Right cardiac atrium (tissue), 5 donors: ENCODE results near the gene RFTN1. TPM values are rescaled to one million over a fixed set of nuclear protein-coding genes. Genes with fewer than 3 reads are reported as not detected.

ENCODE experiments used
- ATAC-seq, 2 donors: fragments of 200-7000 bp; cut with Tn5 transposase; one replicate each; pipeline versions ENCODE4 v1.8.0 to v1.9.1; 2020; ENCODE audit warnings: moderate library complexity in 2 of 2, mild to moderate bottlenecking in 1 of 2
- DNase-seq, 3 donors: peaks; one replicate each; pipeline ENCODE4 v3.0.0-alpha.2; 2020
- H3K27ac ChIP-seq: one replicate; pipeline ENCODE4 v1.5.1; 2013; ENCODE audit warnings: mild to moderate bottlenecking, low read length, control low read depth, moderate library complexity
- H3K27me3 ChIP-seq: one replicate; pipeline ENCODE4 v1.6.1; 2013; ENCODE audit not compliant: control insufficient read depth, insufficient read depth
- H3K4me1 ChIP-seq: one replicate; pipeline ENCODE4 v1.6.1; 2013; ENCODE audit warnings: low read length; ENCODE audit not compliant: control insufficient read depth, insufficient read depth
- H3K4me3 ChIP-seq: one replicate; pipeline ENCODE4 v1.5.1; 2013; ENCODE audit warnings: low read length, control low read depth
- H3K9me3 ChIP-seq: one replicate; pipeline ENCODE4 v1.6.1; 2013; ENCODE audit warnings: low read length; ENCODE audit not compliant: control insufficient read depth
- WGBS: extraction: QIAGEN DNeasy Blood & Tissue Kit; methylation state at CpG from one replicate; pipeline ENCODE4 v1.1.7; 2013; 5-methylcytosine and 5-hydroxymethylcytosine counted together
- intact Hi-C, 4 donors: fragments of 100-400 bp; cut with DNase I; formaldehyde crosslinking; loops; one replicate each; pipeline versions ENCODE4 v1.11.0 to v1.14.0; 2022 to 2023
- polyA plus RNA-seq: library from polyadenylated mRNA; stranded (reverse); fragments of 200-250 nt; gene quantifications from one replicate; pipeline ENCODE4 v1.2.3, GENCODE V29; 2013
- total RNA-seq, 4 donors: library from RNA; stranded (reverse); fragmentation: NEBNext Ultra II Directional; extraction: Animal tissue kit (Norgen Biotek cat#: 25700); gene quantifications; one replicate each; pipeline ENCODE4 v1.2.1, GENCODE V29; 2021
- donor health status: healthy with polysubstance abuse.
- donor health status: DM: no; HTN: yes; CAD: no.
- donor health status: DM: no; HTN: no; CAD: no.
- donor health status: DM: no; HTN: yes; CAD: no; lungs with severe emphysema.
- donor health status: DM: yes; HTN: yes; CAD: no.

RFTN1 gene
- total and polyA plus RNA-seq, 5 donors, result 17.9 to 23.6 (median 21.2) TPM

DNA sequence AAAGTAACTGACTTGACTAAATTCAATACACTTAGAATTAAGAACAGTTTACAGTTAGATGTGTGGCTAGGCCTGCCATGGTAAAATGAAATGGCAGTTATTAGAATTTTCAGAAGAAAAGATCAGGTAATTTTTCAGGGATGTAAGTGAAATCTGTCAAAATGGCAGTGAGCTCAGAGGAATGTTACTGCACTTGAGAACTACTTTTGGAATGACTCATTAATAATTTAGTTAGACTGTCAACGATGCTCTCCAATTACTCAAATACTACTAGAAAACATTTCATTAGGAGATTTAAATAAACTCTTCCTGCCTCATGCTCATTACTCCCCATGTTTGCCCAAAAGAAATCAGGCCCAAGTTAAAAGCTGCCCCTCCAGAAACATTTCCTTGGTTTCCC, 84.4 kb downstream of the RFTN1 start:
- ATAC-seq (no peak), DNase-seq (no peak)
- Histone ChIP-seq H3K4me3 (no peak overlapping the region), H3K9me3 (no peaks in the 10 kb centered on the region), H3K4me1 (peaks cover 13% of the 10 kb centered on the region), H3K27me3 (no peaks in the 10 kb centered on the region), H3K27ac (no peak overlapping the region)
- WGBS, result 58% methylated on average over 1 of the region's 1 CpG
- intact Hi-C loops, result no loop called here

DNA sequence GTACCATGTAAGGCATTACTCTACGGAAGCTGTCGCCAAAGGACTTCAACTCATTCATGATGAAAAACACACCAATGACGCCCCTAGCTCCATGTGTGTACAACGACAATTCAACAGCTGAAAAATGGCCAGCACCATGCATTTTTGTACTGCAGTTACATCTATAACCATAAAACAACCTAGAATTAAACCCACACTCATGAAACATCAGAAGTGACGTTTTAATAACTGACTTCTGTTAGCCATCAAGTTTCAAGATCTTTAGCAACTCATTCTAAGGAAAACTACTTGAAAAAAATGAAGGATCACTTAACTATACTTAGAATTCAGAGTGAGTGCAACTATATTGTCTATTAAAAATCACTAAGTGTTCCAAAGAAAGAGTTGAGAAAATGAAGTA, 84.9 kb downstream of the RFTN1 start:
- intact Hi-C loops, result no loop called here
- H3K27ac ChIP-seq, result no peak overlapping the region
- ATAC-seq (no peak), DNase-seq (no peak)
- no peak overlapping the region for H3K4me3 ChIP-seq
- peaks cover 13% of the 10 kb centered on the region for H3K4me1 ChIP-seq
- no peaks in the 10 kb centered on the region for H3K27me3 ChIP-seq
- H3K9me3 ChIP-seq, result no peaks in the 10 kb centered on the region
- WGBS, result 84% methylated on average over 5 of the region's 5 CpGs

DNA sequence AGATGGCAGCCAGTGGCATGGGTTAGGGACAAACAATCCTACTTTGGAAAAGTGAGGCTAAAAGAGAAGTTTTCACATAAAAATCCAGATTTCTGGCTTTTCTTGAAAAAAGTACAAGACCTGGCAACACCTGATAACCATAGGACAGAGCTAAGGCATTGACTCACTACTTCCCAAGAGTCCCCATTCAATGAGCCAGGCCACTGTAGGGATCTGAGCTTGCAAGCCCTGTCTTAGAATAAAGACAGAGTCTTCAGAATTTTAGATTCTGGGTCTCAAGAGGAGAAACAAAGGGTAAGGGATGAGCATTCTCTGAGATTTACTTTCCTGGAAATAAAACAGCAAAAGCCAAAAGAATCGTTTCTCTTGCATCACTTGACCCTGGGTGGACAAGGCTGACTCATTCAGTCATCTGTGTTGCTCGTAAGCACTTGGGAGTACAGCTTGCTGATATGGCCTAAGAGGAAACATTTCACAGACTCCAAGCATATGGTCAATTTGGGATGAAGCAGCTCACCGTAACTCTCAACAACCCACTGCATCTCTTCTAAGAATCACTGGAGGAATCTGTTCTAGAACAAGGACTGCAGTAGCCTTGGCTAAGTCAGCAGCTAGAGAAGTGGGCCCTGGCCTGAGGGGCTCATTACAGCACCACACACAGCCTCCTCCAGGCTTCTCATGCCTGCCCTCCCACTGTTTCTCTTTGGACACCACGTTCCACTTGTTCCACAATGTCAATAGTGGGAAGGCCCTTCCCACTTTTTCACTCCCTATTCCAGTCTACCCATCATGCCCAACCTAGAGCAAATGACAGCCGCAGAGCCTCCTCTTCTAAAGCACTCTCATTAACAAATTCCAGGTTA, 86.2 kb downstream of the RFTN1 start:
- Histone ChIP-seq H3K27ac (peak overlapping the region; percentile 56), H3K9me3 (no peaks in the 10 kb centered on the region), H3K4me3 (no peak overlapping the region), H3K4me1 (peaks cover 13% of the 10 kb centered on the region), H3K27me3 (no peaks in the 10 kb centered on the region)
- intact Hi-C loops, result no loop called here
- 58% methylated on average over 5 of the region's 5 CpGs for WGBS
- ATAC-seq (peak; percentile 94), DNase-seq (peak in 1 of 3 donors; percentile 48)

DNA sequence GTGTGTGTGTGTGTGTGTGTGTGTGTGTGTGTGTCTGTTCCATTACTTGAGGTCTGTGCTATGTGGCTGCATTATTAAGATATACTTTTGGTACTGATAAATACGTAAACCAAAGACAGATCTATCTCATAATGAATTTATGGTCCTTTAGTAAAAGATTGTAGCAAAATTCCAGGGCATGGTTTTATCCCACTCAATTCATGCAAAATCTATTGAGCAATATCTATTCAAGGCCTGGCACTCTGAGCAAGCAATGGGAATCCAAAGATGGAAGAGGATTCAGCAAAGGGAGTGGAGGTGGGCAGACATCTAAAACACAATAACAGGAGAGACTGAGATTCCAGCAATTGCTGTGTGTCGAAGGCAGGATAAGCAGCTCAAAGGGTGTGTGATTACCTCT, 86.8 kb downstream of the RFTN1 start:
- WGBS, result 92% methylated on average over 2 of the region's 2 CpGs
- ATAC-seq (peak in 1 of 2 donors; percentile 39), DNase-seq (no peak)
- Histone ChIP-seq H3K27ac (peak overlapping the region; percentile 45), H3K4me3 (no peak overlapping the region), H3K27me3 (no peaks in the 10 kb centered on the region), H3K4me1 (peaks cover 13% of the 10 kb centered on the region), H3K9me3 (no peaks in the 10 kb centered on the region)
- intact Hi-C loops, result no loop called here

DNA sequence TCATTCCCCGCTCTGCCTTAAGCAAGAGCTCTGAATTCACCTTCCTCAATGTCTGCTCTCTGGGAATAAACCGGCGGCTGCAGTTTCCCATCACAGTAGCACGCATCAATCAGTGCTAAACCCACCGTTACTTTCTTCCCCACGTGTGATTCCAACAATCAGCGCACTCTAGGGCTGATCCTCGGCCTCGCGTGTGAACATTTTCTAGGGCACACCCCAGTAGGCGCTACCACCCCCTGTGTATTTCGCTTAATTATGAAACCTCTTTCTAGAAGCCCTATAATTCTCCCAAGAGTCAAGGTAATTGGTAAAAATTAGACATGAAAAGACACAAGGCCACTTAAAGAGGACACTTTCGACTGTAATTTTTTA, 87.5 kb downstream of the RFTN1 start:
- ATAC-seq (no peak), DNase-seq (no peak)
- intact Hi-C loops, result no loop called here
- WGBS, result 90% methylated on average over 13 of the region's 13 CpGs
- no peaks in the 10 kb centered on the region for H3K27me3 ChIP-seq
- no peaks in the 10 kb centered on the region for H3K9me3 ChIP-seq
- peaks cover 11% of the 10 kb centered on the region for H3K4me1 ChIP-seq
- no peak overlapping the region for H3K4me3 ChIP-seq
- no peak overlapping the region for H3K27ac ChIP-seq

DNA sequence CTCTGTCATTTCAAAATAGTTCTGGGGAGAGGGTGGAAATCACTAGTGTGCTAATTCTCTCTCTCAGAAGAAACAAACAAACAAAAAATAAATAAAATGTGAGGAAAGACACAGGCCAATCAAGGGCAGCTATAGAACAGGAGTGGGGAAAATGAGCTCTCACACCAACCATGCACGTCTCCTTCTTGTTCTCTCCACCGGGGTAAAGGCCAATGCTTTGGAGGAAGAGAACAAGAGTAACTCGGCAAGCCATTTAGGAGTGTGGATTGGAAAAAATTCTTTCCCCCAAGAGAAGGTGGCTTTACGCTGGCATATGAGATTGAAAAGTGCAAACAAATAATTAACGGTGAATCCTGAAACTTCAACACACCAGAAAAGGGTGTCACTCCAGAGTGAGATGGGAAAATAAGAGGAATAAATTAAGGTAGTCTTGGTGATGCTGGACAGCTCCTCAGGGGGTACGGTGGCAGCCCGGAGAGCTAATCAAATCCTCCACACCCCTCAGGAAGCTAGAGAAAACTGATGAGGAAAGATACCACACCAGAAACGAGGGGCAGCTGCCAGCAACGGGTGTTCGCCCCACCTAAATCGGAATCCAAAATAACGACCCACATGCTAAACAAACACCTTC, 88.0 kb downstream of the RFTN1 start:
- H3K27ac ChIP-seq, result no peak overlapping the region
- H3K27me3 ChIP-seq, result no peaks in the 10 kb centered on the region
- intact Hi-C loops, result no loop called here
- no peaks in the 10 kb centered on the region for H3K9me3 ChIP-seq
- WGBS, result 74% methylated on average over 12 of the region's 12 CpGs
- DNase-seq, result peak in 1 of 3 donors; percentile 27
- no peak for ATAC-seq
- H3K4me3 ChIP-seq, result no peak overlapping the region
- peaks cover 8% of the 10 kb centered on the region for H3K4me1 ChIP-seq

DNA sequence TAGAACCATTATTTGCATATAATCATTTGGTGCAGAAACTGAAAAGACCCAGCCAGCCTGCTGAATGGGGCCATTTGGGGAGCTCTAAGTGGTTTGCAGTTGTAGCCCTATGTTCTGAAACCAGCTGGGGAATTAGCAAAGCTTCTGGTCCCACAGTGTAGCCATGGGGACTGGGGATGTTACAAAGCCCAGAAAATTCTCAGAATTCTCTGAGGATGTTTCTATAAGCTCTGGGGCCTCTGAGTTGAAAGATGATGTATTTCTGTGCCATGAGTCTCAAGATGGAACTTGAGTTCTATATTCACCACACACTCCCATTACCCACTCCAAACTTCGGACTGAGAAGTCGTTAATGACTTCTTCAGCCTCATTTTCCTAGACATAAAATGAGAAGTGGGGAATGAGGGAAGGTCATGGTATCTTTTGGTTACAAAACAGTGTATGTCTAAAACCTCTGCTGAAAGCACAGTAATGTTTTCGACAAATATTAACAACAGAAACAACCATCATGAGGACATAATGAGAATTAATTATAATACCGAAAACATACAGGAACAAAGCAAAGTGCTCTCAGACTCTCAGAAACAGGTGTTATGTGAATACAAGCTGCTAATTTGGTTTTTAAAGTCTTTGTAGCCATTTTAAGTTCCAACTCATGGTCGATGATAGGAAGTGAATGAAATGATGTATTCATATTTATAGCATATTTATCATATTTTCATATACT, 89.4 kb downstream of the RFTN1 start:
- H3K27me3 ChIP-seq, result no peaks in the 10 kb centered on the region
- ATAC-seq (no peak), DNase-seq (no peak)
- intact Hi-C loops, result no loop called here
- H3K4me3 ChIP-seq, result no peak overlapping the region
- no peaks in the 10 kb centered on the region for H3K9me3 ChIP-seq
- no peak overlapping the region for H3K27ac ChIP-seq
- WGBS, result 93% methylated on average over 5 of the region's 5 CpGs
- H3K4me1 ChIP-seq, result peaks cover 14% of the 10 kb centered on the region

DNA sequence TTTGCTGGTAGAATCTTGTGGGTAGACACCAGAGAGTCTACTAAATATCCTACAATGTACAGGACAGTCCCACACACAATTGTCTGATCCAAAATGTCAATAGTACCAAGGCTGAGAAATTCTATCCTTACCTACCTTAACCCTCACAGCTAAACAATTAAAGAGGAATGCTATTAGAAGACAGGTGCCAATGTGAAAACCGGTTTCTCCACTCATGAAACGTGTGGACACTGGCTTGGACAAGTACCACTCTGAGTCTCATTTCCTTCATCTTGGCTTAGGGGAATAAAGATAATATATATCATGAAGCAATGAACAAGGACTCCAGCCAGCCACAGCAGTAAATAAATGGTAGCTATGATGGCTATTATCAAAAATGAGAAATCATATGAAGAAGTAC, 90.2 kb downstream of the RFTN1 start:
- DNase-seq, result no peak
- whole genome bisulfite sequencing, result 80% methylated on average over 2 of the region's 2 CpGs
- no peak overlapping the region for H3K4me3 ChIP-seq

DNA sequence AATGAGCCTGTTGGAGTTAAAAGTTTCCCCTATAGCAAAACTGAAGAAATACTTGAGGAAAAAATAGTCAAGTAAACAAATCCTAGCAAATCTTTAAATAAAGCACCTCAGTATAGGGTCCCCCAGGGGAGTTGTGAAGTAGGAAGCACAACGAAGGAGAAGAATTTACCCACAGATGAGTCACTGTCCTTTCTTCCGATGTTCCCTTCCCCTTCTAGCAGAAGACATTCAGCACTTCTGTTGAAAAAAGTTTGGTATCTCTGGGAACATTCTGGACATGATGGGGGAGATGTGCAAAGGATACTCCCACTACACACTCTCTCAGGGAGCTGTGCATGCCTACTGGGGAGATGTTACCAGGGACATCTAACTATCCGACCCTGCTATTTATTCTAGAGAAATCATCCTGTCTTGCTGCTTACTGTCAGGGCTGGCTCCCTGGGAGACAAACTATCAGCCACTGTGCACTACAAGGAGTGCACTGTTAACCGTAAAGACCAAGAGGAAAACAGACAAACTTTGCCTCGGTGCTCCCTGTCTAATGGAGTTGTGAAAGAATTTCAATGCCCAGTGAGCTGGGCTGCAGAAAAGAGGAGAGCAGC, 93.8 kb downstream of the RFTN1 start:
- intact Hi-C loops, result no loop called here
- Histone ChIP-seq H3K4me3 (no peak overlapping the region), H3K9me3 (no peaks in the 10 kb centered on the region), H3K4me1 (peaks cover 8% of the 10 kb centered on the region), H3K27me3 (no peaks in the 10 kb centered on the region), H3K27ac (no peak overlapping the region)
- DNase-seq (no peak), ATAC-seq (no peak)
- 36% methylated on average over 5 of the region's 5 CpGs for WGBS

More for the DNA sequence above, 90.2 kb downstream of the RFTN1 start:
- Histone ChIP-seq H3K9me3 (no peaks in the 10 kb centered on the region), H3K27ac (no peak overlapping the region), H3K4me1 (peaks cover 16% of the 10 kb centered on the region), H3K27me3 (no peaks in the 10 kb centered on the region)
- intact Hi-C loops, result no loop called here
- ATAC-seq, result no peak

DNA sequence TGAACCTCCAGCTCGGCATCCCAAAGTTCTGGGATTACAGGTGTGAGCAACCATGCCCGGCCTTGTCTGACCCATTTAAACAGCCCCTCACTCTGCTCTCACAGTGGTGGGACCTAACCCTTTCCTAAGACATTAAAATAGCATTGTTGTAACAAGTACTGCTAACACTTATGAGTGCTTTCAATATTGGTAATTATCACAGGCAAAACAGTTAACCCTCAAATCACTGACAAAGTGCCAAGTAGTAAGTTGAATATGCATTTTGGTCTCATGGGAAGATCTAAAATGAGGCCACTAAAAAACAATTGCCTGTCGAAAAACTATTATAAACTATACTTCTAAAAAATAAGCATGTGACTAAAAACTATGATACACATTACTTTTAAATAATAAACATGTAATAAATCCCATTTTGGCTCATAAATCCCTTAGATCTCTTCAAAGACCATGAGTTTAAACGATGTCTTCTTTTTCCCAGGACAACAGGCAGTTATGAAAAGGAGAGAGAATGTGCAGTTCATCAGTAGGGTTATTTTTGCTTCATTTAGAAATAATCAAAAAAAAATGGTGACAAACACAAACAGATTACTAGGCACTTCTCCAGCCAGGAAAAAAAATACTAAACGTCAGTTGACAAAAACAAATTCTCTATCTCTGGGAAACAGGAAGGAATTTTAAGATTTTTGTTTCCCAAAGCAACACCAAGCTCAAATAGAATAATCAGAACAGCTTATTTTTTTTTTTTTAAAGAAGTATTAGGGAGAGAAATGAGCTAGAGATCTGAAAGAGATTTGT, 95.4 kb downstream of the RFTN1 start:
- Histone ChIP-seq H3K27me3 (no peaks in the 10 kb centered on the region), H3K4me3 (no peak overlapping the region), H3K27ac (no peak overlapping the region), H3K4me1 (peaks cover 8% of the 10 kb centered on the region), H3K9me3 (no peaks in the 10 kb centered on the region)
- WGBS, result 65% methylated on average over 5 of the region's 5 CpGs
- intact Hi-C loops, result no loop called here
- ATAC-seq, result no peak
- DNase-seq, result no peak
